H9 (cell line): ENCODE results near the gene GARNL3. TPM values are rescaled to one million over a fixed set of nuclear protein-coding genes. Genes with fewer than 3 reads are reported as not detected.

Experiments used
- DNase-seq: peaks from one replicate; pipeline ENCODE4 v3.0.0-alpha.2; 2017
- H2AFZ ChIP-seq: one replicate; pipeline ENCODE4 v1.6.1; 2013; ENCODE audit warnings: mild to moderate bottlenecking, low read length, control low read depth, moderate library complexity
- H2AK5ac ChIP-seq: 2 replicates; pipeline ENCODE4 v1.6.1; 2013; ENCODE audit warnings: low read length, control low read depth, mixed read lengths; ENCODE audit not compliant: insufficient read length
- H2BK120ac ChIP-seq: one replicate; pipeline ENCODE4 v1.6.1; 2013; ENCODE audit warnings: low read depth, mild to moderate bottlenecking, low read length, control low read depth, inconsistent platforms; ENCODE audit not compliant: poor library complexity, severe bottlenecking
- H2BK12ac ChIP-seq: 2 replicates; pipeline ENCODE4 v1.6.1; 2013; ENCODE audit warnings: low read length, control low read depth, mixed read lengths, low read depth; ENCODE audit not compliant: insufficient read length
- H2BK15ac ChIP-seq: 2 replicates; pipeline ENCODE4 v1.6.1; 2013; ENCODE audit warnings: low read depth, low read length, control low read depth
- H2BK20ac ChIP-seq: one replicate; pipeline ENCODE4 v1.6.1; 2013; ENCODE audit warnings: low read depth, mild to moderate bottlenecking, low read length, control low read depth, inconsistent platforms; ENCODE audit not compliant: poor library complexity, severe bottlenecking
- H2BK5ac ChIP-seq: 2 replicates; pipeline ENCODE4 v1.6.1; 2013; ENCODE audit warnings: low read length, control low read depth, mixed read lengths; ENCODE audit not compliant: insufficient read length
- H3K14ac ChIP-seq: 2 replicates; pipeline ENCODE4 v1.6.1; 2013; ENCODE audit warnings: low read length, control low read depth; ENCODE audit not compliant: insufficient read depth
- H3K18ac ChIP-seq: 2 replicates; pipeline ENCODE4 v1.6.1; 2013; ENCODE audit warnings: low read depth, mild to moderate bottlenecking, mixed read lengths, low read length, control low read depth; ENCODE audit not compliant: insufficient read length
- H3K23ac ChIP-seq: 2 replicates; pipeline ENCODE4 v1.6.1; 2013; ENCODE audit warnings: low read length, control low read depth, mixed read lengths, low read depth; ENCODE audit not compliant: insufficient read length
- H3K23me2 ChIP-seq: 2 replicates; pipeline ENCODE4 v1.6.1; 2013; ENCODE audit warnings: low read depth, mild to moderate bottlenecking, mixed read lengths, low read length, control low read depth; ENCODE audit not compliant: insufficient read length, poor library complexity, severe bottlenecking
- H3K27ac ChIP-seq: 2 replicates; pipeline ENCODE4 v1.5.1; 2013; ENCODE audit warnings: low read length, control low read depth, mixed read lengths, low read depth; ENCODE audit not compliant: insufficient read length
- H3K27me3 ChIP-seq: 2 replicates; pipeline ENCODE4 v1.6.1; 2013; ENCODE audit warnings: low read length, control low read depth, inconsistent platforms; ENCODE audit not compliant: insufficient read depth
- H3K4ac ChIP-seq: 2 replicates; pipeline ENCODE4 v1.6.1; 2013; ENCODE audit warnings: low read depth, mild to moderate bottlenecking, control low read depth, inconsistent platforms, low read length, moderate library complexity
- H3K4me1 ChIP-seq: 2 replicates; pipeline ENCODE4 v1.6.1; 2013; ENCODE audit warnings: low read length, control low read depth, inconsistent platforms; ENCODE audit not compliant: insufficient read depth
- H3K4me2 ChIP-seq: 2 replicates; pipeline ENCODE4 v1.6.1; 2013; ENCODE audit warnings: low read length, control low read depth, mixed read lengths; ENCODE audit not compliant: insufficient read length, insufficient read depth
- H3K56ac ChIP-seq: 2 replicates; pipeline ENCODE4 v1.6.1; 2013; ENCODE audit warnings: low read depth, mild to moderate bottlenecking, mixed read lengths, low read length, control low read depth; ENCODE audit not compliant: insufficient read length
- H3K79me1 ChIP-seq: 2 replicates; pipeline ENCODE4 v1.6.1; 2013; ENCODE audit warnings: low read depth, mild to moderate bottlenecking, moderate library complexity, low read length, control low read depth, inconsistent platforms; ENCODE audit not compliant: insufficient read depth, poor library complexity, severe bottlenecking
- H3K79me2 ChIP-seq: 2 replicates; pipeline ENCODE4 v1.6.1; 2013; ENCODE audit warnings: low read length, control low read depth, inconsistent platforms; ENCODE audit not compliant: insufficient read depth
- H3K9ac ChIP-seq: 2 replicates; pipeline ENCODE4 v1.6.1; 2013; ENCODE audit warnings: low read length, control low read depth, mixed read lengths; ENCODE audit not compliant: insufficient read length; ENCODE audit errors: extremely low read depth
- H3K9me3 ChIP-seq: one replicate; pipeline ENCODE4 v1.6.1; 2013; ENCODE audit warnings: low read depth, low read length, inconsistent platforms; ENCODE audit not compliant: control insufficient read depth
- H3T11ph ChIP-seq: one replicate; pipeline ENCODE4 v1.6.1; 2013; ENCODE audit warnings: mild to moderate bottlenecking, low read length, control low read depth, inconsistent platforms
- H4K20me1 ChIP-seq: one replicate; pipeline ENCODE4 v1.6.1; 2013; ENCODE audit not compliant: control insufficient read depth, insufficient read length, insufficient read depth
- H4K5ac ChIP-seq: 2 replicates; pipeline ENCODE4 v1.6.1; 2013; ENCODE audit warnings: low read depth, mild to moderate bottlenecking, mixed read lengths, low read length, control low read depth; ENCODE audit not compliant: insufficient read length
- H4K8ac ChIP-seq: replicated peaks from 2 replicates; pipeline ENCODE4 v1.6.1; 2013; ENCODE audit warnings: low read length, control low read depth, mixed read lengths, low read depth; ENCODE audit not compliant: insufficient read length
- H4K91ac ChIP-seq: 2 replicates; pipeline ENCODE4 v1.6.1; 2013; ENCODE audit warnings: low read depth, mild to moderate bottlenecking, moderate library complexity, mixed read lengths, low read length, control low read depth; ENCODE audit not compliant: insufficient read length
- H3K27ac Mint-ChIP-seq, 3 experiments: 2 replicates in 2 of 3; 3 replicates in 1 of 3; pipeline ENCODE4 v1.8.0; 2020 to 2021; ENCODE audit warnings: mixed read lengths in 3 of 3, mild to moderate bottlenecking in 1 of 3, moderate library complexity in 1 of 3
- H3K27me3 Mint-ChIP-seq: 2 replicates; pipeline ENCODE4 v1.8.0; 2021; ENCODE audit warnings: low read depth, mild to moderate bottlenecking, moderate library complexity, mixed read lengths
- H3K36me3 Mint-ChIP-seq, 3 experiments: 2 replicates in 2 of 3; 3 replicates in 1 of 3; pipeline ENCODE4 v1.8.0; 2020 to 2021; ENCODE audit warnings: low read depth in 3 of 3, mixed read lengths in 3 of 3; ENCODE audit not compliant: insufficient read depth in 1 of 3
- H3K4me1 Mint-ChIP-seq, 2 experiments: 2 replicates each; pipeline ENCODE4 v1.8.0; 2020; ENCODE audit warnings: mixed read lengths in 2 of 2
- H3K4me3 Mint-ChIP-seq, 2 experiments: 2 replicates in 1 of 2; 3 replicates in 1 of 2; pipeline ENCODE4 v1.8.0; 2020 to 2021; ENCODE audit warnings: mild to moderate bottlenecking in 2 of 2, mixed read lengths in 2 of 2, moderate library complexity in 1 of 2
- H3K9me3 Mint-ChIP-seq, 2 experiments: 2 replicates in 1 of 2; 3 replicates in 1 of 2; pipeline ENCODE4 v1.8.0; 2020; ENCODE audit warnings: mild to moderate bottlenecking in 2 of 2, mixed read lengths in 2 of 2, moderate library complexity in 1 of 2
- WGBS: extraction: QIAGEN DNeasy Blood & Tissue Kit; methylation state at CpG from one replicate; pipeline ENCODE4 v1.1.7; 2013; ENCODE audit warnings: missing lambda C conversion rate, low lambda C conversion rate, mixed read lengths; ENCODE audit not compliant: insufficient read length; ENCODE audit errors: extremely low coverage; 5-methylcytosine and 5-hydroxymethylcytosine counted together
- total RNA-seq: library from RNA; stranded (reverse); gene quantifications from 2 replicates; pipeline ENCODE4 v1.2.1, GENCODE V29; 2021
- TF ChIP-seq, protein P1 (sequence below): fragments of 200-600 bp; sonication (generic); conservative IDR thresholded peaks from 3 replicates; pipeline ENCODE4 v1.8.0; 2021; ENCODE audit warnings: antibody characterized with exemption, mild to moderate bottlenecking

The GARNL3 gene
- total RNA-seq, 1 experiment from 2014 or later = 8.7 TPM

- Histone ChIP-seq H3K27ac (no peak overlapping the region), H3K27me3 (no peaks in the 10 kb centered on the region), H2BK15ac (no peak overlapping the region), H3K79me2 (no peaks in the 10 kb centered on the region), H4K91ac (no peak overlapping the region), H3K9ac (no peak overlapping the region), H3K4me2 (no peak overlapping the region), H4K5ac (no peak overlapping the region), H3K9me3 (no peaks in the 10 kb centered on the region), H3K14ac (no peak overlapping the region), H3K4me1 (no peaks in the 10 kb centered on the region), H2AK5ac (no peak overlapping the region), H3T11ph (no peak overlapping the region), H2AFZ (no peak overlapping the region), H3K23ac (no peak overlapping the region), H4K8ac (no peak overlapping the region), H3K4ac (no peak overlapping the region), H3K18ac (no peak overlapping the region), H3K23me2 (no peaks in the 10 kb centered on the region), H2BK5ac (no peak overlapping the region), H4K20me1 (no peaks in the 10 kb centered on the region), H3K56ac (no peak overlapping the region), H3K79me1 (no peaks in the 10 kb centered on the region), H2BK120ac (no peak overlapping the region), H2BK20ac (no peak overlapping the region), H2BK12ac (no peak overlapping the region)
- no CpG with 5 or more reads among the region's 7 CpGs for WGBS
- H3K4me3 Mint-ChIP-seq = no peak overlapping the region
- no peaks in the 10 kb centered on the region for H3K27me3 Mint-ChIP-seq
- no peak overlapping the region for H3K27ac Mint-ChIP-seq
- peaks cover 4 to 7% of the 10 kb centered on the region in 2 experiments for H3K4me1 Mint-ChIP-seq
- no peak for DNase-seq
- peaks cover 3 to 7% (median 6%) of the 10 kb centered on the region in 3 experiments; a peak in 4 of 7 replicates for H3K36me3 Mint-ChIP-seq
- TF ChIP-seq, protein P1, sequence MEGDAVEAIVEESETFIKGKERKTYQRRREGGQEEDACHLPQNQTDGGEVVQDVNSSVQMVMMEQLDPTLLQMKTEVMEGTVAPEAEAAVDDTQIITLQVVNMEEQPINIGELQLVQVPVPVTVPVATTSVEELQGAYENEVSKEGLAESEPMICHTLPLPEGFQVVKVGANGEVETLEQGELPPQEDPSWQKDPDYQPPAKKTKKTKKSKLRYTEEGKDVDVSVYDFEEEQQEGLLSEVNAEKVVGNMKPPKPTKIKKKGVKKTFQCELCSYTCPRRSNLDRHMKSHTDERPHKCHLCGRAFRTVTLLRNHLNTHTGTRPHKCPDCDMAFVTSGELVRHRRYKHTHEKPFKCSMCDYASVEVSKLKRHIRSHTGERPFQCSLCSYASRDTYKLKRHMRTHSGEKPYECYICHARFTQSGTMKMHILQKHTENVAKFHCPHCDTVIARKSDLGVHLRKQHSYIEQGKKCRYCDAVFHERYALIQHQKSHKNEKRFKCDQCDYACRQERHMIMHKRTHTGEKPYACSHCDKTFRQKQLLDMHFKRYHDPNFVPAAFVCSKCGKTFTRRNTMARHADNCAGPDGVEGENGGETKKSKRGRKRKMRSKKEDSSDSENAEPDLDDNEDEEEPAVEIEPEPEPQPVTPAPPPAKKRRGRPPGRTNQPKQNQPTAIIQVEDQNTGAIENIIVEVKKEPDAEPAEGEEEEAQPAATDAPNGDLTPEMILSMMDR = no peak
- no peaks in the 10 kb centered on the region for H3K9me3 Mint-ChIP-seq
Measured at GRCh38 chr9:127313042-127313560, 48.5 kb downstream of the GARNL3 start.
